BJ (cell line): ENCODE data around the gene PRKAR1A. TPM values are rescaled to one million over a fixed set of nuclear protein-coding genes. Genes with fewer than 3 reads are reported as not detected.

Experiments used
- CTCF ChIA-PET: fragments of 350-600 bp; formaldehyde crosslinking; extraction: SDS; loops from one replicate; lab custom pipeline; 2021; ENCODE audit warnings: antibody characterized with exemption, inconsistent platforms; lab: Yijun Ruan, JAX
- POLR2A ChIA-PET: fragments of 300-600 bp; sonication (Branson Sonifier 250); formaldehyde crosslinking; extraction: SDS; loops from one replicate; lab custom pipeline; 2021; ENCODE audit warnings: antibody characterized with exemption; lab: Charles Lee
- DNase-seq: peaks from one replicate; pipeline ENCODE4 v3.0.0-alpha.2; 2011; ENCODE audit warnings: low read depth
- H3K27me3 ChIP-seq: 2 replicates; pipeline ENCODE4 v1.6.0; 2011; ENCODE audit warnings: low read length; ENCODE audit not compliant: control insufficient read depth, insufficient read depth
- H3K36me3 ChIP-seq: 2 replicates; pipeline ENCODE4 v1.5.1; 2011; ENCODE audit warnings: low read length; ENCODE audit not compliant: control insufficient read depth, insufficient read depth
- H3K4me3 ChIP-seq: 2 replicates; pipeline ENCODE4 v1.5.1; 2011; ENCODE audit warnings: low read depth, mild to moderate bottlenecking, control low read depth, low read length
- polyA plus RNA-seq: library from polyadenylated mRNA; depleted of rRNA; stranded (reverse); fragments of >200 nt; gene quantifications from 2 replicates; pipeline ENCODE4 v1.2.3, GENCODE V29; 2011
- TF ChIP-seq, protein P1 (sequence below): IDR thresholded peaks from 2 replicates; pipeline ENCODE4 v1.5.1; 2011; ENCODE audit warnings: low read depth, mild to moderate bottlenecking, control low read depth, inconsistent platforms, low read length, moderate library complexity; ENCODE audit not compliant: insufficient read depth

Gene PRKAR1A
- polyA plus RNA-seq, 1 experiment = 228 TPM

DNA sequence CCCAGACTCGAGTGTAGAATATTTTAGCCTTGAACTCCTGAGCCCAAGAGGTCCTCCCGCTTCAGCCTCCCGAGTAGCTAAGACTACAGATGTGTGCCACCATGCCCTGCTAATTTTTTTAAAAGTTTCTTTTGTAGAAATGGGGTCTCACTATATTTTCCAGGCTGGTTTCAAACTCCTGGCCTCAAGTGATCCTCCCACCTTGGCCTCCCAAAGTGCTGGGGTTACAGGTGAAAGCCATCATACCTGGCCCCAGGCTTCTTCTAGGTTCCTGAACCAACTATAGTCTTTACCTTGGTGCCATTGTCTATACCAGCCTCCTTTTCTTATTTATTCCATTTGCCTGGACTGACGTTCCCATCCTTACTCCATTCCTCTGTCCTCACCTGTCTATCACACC is 17.1 kb upstream of the PRKAR1A start:
- CTCF ChIA-PET = interaction anchor here (0.7 kb wide), 1 partner anchor 324 kb away, joined by 3 read pairs; no protein-coding TSS in a partner anchor
- POLR2A ChIA-PET = no interaction called here
- no peak overlapping the region for H3K4me3 ChIP-seq
- H3K36me3 ChIP-seq = no peaks in the 10 kb centered on the region
- H3K27me3 ChIP-seq = no peaks in the 10 kb centered on the region; the same call in 1 of the 2 replicates
- TF ChIP-seq, protein P1, sequence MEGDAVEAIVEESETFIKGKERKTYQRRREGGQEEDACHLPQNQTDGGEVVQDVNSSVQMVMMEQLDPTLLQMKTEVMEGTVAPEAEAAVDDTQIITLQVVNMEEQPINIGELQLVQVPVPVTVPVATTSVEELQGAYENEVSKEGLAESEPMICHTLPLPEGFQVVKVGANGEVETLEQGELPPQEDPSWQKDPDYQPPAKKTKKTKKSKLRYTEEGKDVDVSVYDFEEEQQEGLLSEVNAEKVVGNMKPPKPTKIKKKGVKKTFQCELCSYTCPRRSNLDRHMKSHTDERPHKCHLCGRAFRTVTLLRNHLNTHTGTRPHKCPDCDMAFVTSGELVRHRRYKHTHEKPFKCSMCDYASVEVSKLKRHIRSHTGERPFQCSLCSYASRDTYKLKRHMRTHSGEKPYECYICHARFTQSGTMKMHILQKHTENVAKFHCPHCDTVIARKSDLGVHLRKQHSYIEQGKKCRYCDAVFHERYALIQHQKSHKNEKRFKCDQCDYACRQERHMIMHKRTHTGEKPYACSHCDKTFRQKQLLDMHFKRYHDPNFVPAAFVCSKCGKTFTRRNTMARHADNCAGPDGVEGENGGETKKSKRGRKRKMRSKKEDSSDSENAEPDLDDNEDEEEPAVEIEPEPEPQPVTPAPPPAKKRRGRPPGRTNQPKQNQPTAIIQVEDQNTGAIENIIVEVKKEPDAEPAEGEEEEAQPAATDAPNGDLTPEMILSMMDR = no peak
- DNase-seq = no peak

DNA sequence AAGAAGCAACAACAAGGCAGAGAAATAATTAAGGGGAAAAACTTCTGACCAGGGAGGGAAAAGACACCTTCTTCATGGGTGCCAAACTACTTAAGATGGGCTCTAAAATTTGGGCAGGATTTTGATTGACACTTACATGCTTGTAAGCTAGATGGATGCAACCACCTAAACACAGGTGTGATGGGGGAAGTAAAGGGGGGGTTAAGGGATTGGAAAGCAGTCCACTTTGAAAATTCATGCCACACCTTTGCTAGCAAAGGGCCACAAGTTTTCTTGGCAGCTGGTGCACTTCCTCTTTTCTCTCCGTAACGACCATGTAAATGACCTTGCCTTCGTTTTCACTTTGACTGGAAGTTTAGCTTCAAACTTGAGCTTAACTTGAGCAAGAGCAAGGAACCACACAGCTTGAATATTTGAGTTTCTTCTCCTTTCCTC is 14.3 kb upstream of the PRKAR1A start:
- Histone ChIP-seq H3K27me3 (no peaks in the 10 kb centered on the region; the same call in 1 of the 2 replicates), H3K36me3 (no peaks in the 10 kb centered on the region), H3K4me3 (no peak overlapping the region)
- DNase-seq = no peak
- CTCF ChIA-PET = interaction anchor here (1.0 to 1.8 kb wide), 3 partner anchors 31 to 39 kb away, joined by 3 to 6 read pairs (median 3); no protein-coding TSS in a partner anchor
- POLR2A ChIA-PET = no interaction called here
- TF ChIP-seq, protein P1 = no peak

DNA sequence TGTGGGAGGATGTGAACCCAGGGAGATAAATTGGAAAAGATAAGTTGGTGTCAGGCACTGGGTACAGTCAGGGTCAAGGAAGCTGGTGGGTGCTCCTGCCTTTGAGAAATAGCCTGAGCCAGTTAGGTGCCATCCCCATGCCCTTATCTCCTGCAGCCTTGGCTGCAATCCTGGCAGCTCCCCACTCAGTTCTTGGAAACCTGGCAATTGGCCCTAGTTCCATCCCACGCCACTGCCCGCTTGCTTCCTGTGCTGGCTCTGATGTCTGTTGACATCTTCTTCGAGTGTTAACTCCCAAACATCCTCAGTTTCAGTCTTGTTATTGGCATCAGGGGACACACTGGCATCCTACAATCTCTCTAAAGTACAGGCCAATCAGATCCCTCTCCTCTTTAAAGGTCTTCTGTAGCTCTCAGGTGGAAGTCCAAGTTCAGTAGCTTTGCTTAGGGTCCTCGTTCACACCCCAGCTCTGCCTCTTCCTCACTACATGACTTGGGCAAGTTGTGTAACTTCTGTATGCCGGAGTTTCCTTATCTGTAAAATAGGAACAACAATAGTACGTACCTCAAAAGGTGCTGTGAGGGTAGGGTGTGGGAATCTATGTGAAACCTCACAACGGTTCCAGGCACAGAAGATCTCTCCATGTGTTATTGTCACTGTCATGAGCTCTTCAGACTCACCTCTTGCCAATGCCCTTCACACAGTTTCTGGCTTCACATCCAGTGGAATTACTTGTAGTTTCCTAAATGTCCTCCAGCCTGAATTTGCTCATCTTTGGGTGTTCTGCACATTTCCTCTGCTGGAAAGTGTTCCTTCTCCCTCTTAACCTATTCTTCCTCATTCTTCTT is 13.5 kb upstream of the PRKAR1A start:
- no peaks in the 10 kb centered on the region; the same call in 1 of the 2 replicates for H3K27me3 ChIP-seq
- TF ChIP-seq, protein P1 = no peak
- ChIA-PET POLR2A (no interaction called here), CTCF (interaction anchor here (1.0 to 1.8 kb wide), 2 partner anchors 31 to 40 kb away, joined by 3 to 6 read pairs; no protein-coding TSS in a partner anchor)
- DNase-seq = no peak
- H3K36me3 ChIP-seq = no peaks in the 10 kb centered on the region
- H3K4me3 ChIP-seq = no peak overlapping the region

DNA sequence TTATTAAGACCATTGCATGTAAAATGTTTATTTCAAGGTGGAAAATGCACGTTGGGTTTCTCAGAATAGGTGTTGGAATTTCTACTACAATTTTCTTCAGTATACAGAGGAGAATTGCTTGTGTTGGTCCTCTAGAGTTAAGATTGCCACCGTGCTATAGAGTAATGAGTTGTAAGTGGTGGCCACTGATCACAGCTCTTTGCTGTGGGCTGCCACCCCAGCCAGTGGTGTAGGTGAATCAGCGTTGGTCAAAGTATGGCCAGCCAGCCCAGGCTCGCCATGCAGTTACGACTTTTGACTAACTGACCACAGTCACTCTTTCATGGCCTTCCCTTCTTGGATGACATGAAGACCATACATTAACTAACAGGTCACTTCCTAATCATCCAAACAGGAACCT is 12.6 kb upstream of the PRKAR1A start:
- no peak overlapping the region for H3K4me3 ChIP-seq
- H3K36me3 ChIP-seq = no peaks in the 10 kb centered on the region
- POLR2A ChIA-PET = no interaction called here
- TF ChIP-seq, protein P1 = no peak
- no peak for DNase-seq
- CTCF ChIA-PET = interaction anchor here (0.5 kb wide), 1 partner anchor 534 kb away, joined by 3 read pairs; no protein-coding TSS in a partner anchor
- H3K27me3 ChIP-seq = no peaks in the 10 kb centered on the region; the same call in 1 of the 2 replicates

DNA sequence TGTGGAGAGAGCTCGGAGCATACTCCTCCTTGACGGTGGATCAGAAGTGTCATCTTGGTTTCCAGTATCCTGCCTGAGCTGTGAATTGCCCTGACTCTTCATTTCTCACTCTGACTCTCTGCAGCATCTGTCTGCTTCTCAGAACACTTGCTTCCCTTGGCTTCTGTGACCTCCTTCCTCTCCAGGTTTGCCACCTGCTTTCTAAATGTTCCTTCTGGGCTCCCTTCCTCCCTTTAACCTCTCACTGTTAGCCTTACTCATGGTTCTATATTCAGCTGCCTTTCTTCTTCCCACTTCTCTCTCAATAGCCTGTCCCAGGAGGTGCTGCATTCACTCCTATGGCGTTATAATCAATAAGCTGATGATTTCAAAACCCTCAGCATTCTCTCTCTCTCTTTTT is 11.2 kb upstream of the PRKAR1A start:
- CTCF ChIA-PET = no interaction called here
- no peaks in the 10 kb centered on the region for H3K36me3 ChIP-seq
- H3K27me3 ChIP-seq = no peaks in the 10 kb centered on the region; the same call in 1 of the 2 replicates
- H3K4me3 ChIP-seq = no peak overlapping the region
- POLR2A ChIA-PET = interaction anchor here (0.7 kb wide), 1 partner anchor 67 kb away, joined by 3 read pairs; no protein-coding TSS in a partner anchor
- TF ChIP-seq, protein P1 = no peak
- DNase-seq = no peak
